HepG2 (cell line): ENCODE measurements around the gene TRIM7. TPM values are rescaled to one million over a fixed set of nuclear protein-coding genes. Genes with fewer than 3 reads are reported as not detected.

Source experiments
- ATF6 ChIP-seq: sonication (generic); formaldehyde crosslinking; conservative IDR thresholded peaks from 2 replicates; pipeline ENCODE4 v1.4.0; 2020; ENCODE audit warnings: missing genetic modification reagents
- CENPX ChIP-seq: sonication (generic); formaldehyde crosslinking; IDR thresholded peaks from 2 replicates; pipeline ENCODE4 v1.9.0; 2021; ENCODE audit warnings: mild to moderate bottlenecking, missing genetic modification reagents, moderate library complexity
- ESRRA ChIP-seq: sonication (generic); formaldehyde crosslinking; IDR thresholded peaks from 2 replicates; pipeline ENCODE4 v1.5.1; 2020; ENCODE audit warnings: mild to moderate bottlenecking, low read depth, missing genetic modification reagents
- MAFF ChIP-seq: IDR thresholded peaks from 2 replicates; pipeline ENCODE4 v1.6.1; 2011; ENCODE audit warnings: low read depth, low read length, improper control_type of control experiment
- MBD4 ChIP-seq: IDR thresholded peaks from 2 replicates; pipeline ENCODE4 v1.6.1; 2012; ENCODE audit warnings: low read length, inconsistent platforms, borderline replicate concordance
- MZF1 ChIP-seq: sonication (generic); formaldehyde crosslinking; IDR thresholded peaks from 2 replicates; pipeline ENCODE4 v1.8.1; 2023; ENCODE audit warnings: mild to moderate bottlenecking, missing genetic modification reagents, borderline replicate concordance
- NR2C2 ChIP-seq: sonication (generic); formaldehyde crosslinking; IDR thresholded peaks from 2 replicates; pipeline ENCODE4 v1.4.0; 2020; ENCODE audit warnings: missing genetic modification reagents, mild to moderate bottlenecking, moderate library complexity, borderline replicate concordance
- PRDM15 ChIP-seq: sonication (generic); formaldehyde crosslinking; IDR thresholded peaks from 2 replicates; pipeline ENCODE4 v1.4.0; 2020; ENCODE audit warnings: missing genetic modification reagents
- RBFOX2 ChIP-seq: fragments of 200-400 bp; formaldehyde crosslinking; IDR thresholded peaks from 2 replicates; pipeline ENCODE4 v1.6.1; 2017; ENCODE audit warnings: low read depth, mild to moderate bottlenecking, low read length
- TBL1XR1 ChIP-seq: fragments of 150-350 bp; IDR thresholded peaks from 2 replicates; pipeline ENCODE4 v1.6.1; 2014; ENCODE audit warnings: borderline replicate concordance, low read length; ENCODE audit not compliant: partially characterized antibody
- TCF7L2 ChIP-seq: IDR thresholded peaks from 2 replicates; pipeline ENCODE4 v1.6.1; 2011; ENCODE audit warnings: mild to moderate bottlenecking, low read depth, low read length, moderate library complexity
- TGIF2 ChIP-seq: IDR thresholded peaks from 2 replicates; pipeline ENCODE4 v1.6.1; 2016; ENCODE audit warnings: control low read depth, missing compliant biosample characterization
- THAP8 ChIP-seq: sonication (generic); formaldehyde crosslinking; IDR thresholded peaks from 2 replicates; pipeline ENCODE4 v1.5.1; 2020; ENCODE audit warnings: missing genetic modification reagents, mild to moderate bottlenecking, borderline replicate concordance
- ZFX ChIP-seq: sonication (generic); formaldehyde crosslinking; IDR thresholded peaks from 2 replicates; pipeline ENCODE4 v1.4.0; 2020; ENCODE audit warnings: mild to moderate bottlenecking, low read depth, missing genetic modification reagents, moderate library complexity
- ZHX1 ChIP-seq: sonication (generic); formaldehyde crosslinking; IDR thresholded peaks from 2 replicates; pipeline ENCODE4 v1.8.1; 2022; ENCODE audit warnings: low read depth, mild to moderate bottlenecking, missing genetic modification reagents
- ZNF547 ChIP-seq: sonication (generic); formaldehyde crosslinking; IDR thresholded peaks from 2 replicates; pipeline ENCODE4 v1.5.1; 2020; ENCODE audit warnings: mild to moderate bottlenecking, missing genetic modification reagents
- polyA plus RNA-seq, 8 experiments: library from polyadenylated mRNA; depleted of rRNA in 3 of 8; stranded (reverse) in 7 of 8; unstranded in 1 of 8; fragments of >200 nt; fragmentation: Illumina TruSeq in 4 of 8; extraction: Trizol in 4 of 8; gene quantifications; 2 replicates each; pipeline versions ENCODE4 v1.2.1 to v1.2.3, GENCODE V29; 2011 to 2016; ENCODE audit warnings: low read depth in 4 of 8, missing spikeins in 1 of 8, mixed read lengths in 1 of 8; ENCODE audit not compliant: insufficient read depth in 1 of 8
- total RNA-seq, 5 experiments: library from RNA; depleted of rRNA; stranded (reverse); fragments of >200 nt; fragmentation: Illumina TruSeq; extraction: Trizol; gene quantifications; 2 replicates each; pipeline ENCODE4 v1.2.3, GENCODE V29; 2016; ENCODE audit warnings: low read depth in 1 of 5
- TF ChIP-seq, protein P1 (sequence below): sonication (generic); formaldehyde crosslinking; IDR thresholded peaks from 2 replicates; pipeline ENCODE4 v1.8.0; 2022; ENCODE audit warnings: missing genetic modification reagents, mild to moderate bottlenecking, moderate library complexity, borderline replicate concordance

TRIM7 gene
- total and polyA plus RNA-seq, 2 of the 13 experiments (the other 11 are each of a cell fraction or from before 2014, with no cell fraction given): 0.13 TPM; not detected in 1

DNA sequence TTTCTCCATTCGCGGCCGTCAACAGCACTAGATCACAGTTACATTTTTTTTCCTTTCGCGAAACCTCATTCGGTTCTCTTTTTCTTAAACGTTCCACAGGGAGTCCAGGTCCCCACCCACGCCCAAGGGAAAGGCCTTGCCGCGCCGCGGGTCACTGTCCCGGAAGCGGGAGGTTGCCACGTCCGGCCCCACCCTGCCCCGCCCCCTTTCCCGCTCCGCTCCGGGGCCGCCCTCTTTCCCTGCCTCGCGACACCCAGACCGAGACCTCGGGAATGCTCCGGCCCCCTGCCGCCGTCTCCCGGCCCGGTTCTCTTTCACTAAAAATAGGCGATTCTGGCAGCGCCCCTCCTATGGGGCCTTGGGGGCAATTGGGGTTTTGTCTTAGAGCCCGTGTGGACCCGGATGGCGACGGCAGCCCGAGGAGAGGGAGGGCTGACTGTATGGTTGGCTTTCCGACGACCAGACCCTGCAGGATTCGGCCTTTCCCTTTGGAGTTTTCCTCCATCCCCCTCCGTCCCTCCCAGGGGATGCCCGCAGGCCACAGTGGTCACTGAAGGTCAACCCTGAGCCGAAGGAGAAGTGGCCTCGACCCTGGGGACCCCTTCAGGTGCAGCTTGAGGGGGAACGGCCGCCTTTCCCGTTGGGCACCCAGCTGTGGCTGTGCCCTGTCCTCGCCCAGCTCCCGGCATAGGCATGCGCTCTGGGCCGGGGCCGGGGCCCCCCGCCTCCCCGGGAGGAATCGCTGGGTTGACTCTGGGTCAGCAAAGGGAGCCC lies 41.5 kb upstream of the TRIM7 start (continued):
- TF ChIP-seq ZHX1 (no peak), TGIF2 (CRISPR knock-in tag) (no peak), MAFF (no peak), MZF1 (CRISPR knock-in tag) (no peak), MBD4 (no peak), NR2C2 (CRISPR knock-in tag) (peak; percentile 60), ESRRA (CRISPR knock-in tag) (no peak), TCF7L2 (no peak), CENPX (CRISPR knock-in tag) (no peak), PRDM15 (no peak), ZNF547 (peak; percentile 86), TBL1XR1 (no peak), ATF6 (CRISPR knock-in tag) (no peak), ZFX (peak; percentile 89), THAP8 (CRISPR knock-in tag) (0 out of 2 replicates have a peak, but pooled peaks have one; percentile 37), RBFOX2 (peak; percentile 85)
- TF ChIP-seq, protein P1, sequence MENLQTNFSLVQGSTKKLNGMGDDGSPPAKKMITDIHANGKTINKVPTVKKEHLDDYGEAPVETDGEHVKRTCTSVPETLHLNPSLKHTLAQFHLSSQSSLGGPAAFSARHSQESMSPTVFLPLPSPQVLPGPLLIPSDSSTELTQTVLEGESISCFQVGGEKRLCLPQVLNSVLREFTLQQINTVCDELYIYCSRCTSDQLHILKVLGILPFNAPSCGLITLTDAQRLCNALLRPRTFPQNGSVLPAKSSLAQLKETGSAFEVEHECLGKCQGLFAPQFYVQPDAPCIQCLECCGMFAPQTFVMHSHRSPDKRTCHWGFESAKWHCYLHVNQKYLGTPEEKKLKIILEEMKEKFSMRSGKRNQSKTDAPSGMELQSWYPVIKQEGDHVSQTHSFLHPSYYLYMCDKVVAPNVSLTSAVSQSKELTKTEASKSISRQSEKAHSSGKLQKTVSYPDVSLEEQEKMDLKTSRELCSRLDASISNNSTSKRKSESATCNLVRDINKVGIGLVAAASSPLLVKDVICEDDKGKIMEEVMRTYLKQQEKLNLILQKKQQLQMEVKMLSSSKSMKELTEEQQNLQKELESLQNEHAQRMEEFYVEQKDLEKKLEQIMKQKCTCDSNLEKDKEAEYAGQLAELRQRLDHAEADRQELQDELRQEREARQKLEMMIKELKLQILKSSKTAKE: no peak
